IMR-90 (cell line): ENCODE results near the gene TTC7B.

Experiments used
- BHLHE40 ChIP-seq: fragments of 150-350 bp; IDR thresholded peaks from 2 replicates; pipeline ENCODE4 v1.6.1; 2016; ENCODE audit warnings: mild to moderate bottlenecking, low read depth, low read length
- CEBPB ChIP-seq: IDR thresholded peaks from 2 replicates; pipeline ENCODE4 v1.6.1; 2012; ENCODE audit warnings: low read depth, low read length, improper control_type of control experiment
- MAFK ChIP-seq: IDR thresholded peaks from 2 replicates; pipeline ENCODE4 v1.6.1; 2012; ENCODE audit warnings: low read depth, low read length, improper control_type of control experiment
- MXI1 ChIP-seq: IDR thresholded peaks from 2 replicates; pipeline ENCODE4 v1.6.1; 2012; ENCODE audit warnings: low read depth, mild to moderate bottlenecking, low read length, moderate library complexity, borderline replicate concordance
- POLR2A ChIP-seq: IDR thresholded peaks from 2 replicates; pipeline ENCODE4 v1.6.1; 2012; ENCODE audit warnings: mild to moderate bottlenecking, low read depth, low read length
- RAD21 ChIP-seq: IDR thresholded peaks from 2 replicates; pipeline ENCODE4 v1.6.1; 2012; ENCODE audit warnings: low read length, improper control_type of control experiment
- RCOR1 ChIP-seq: IDR thresholded peaks from 2 replicates; pipeline ENCODE4 v1.6.1; 2012; ENCODE audit warnings: mild to moderate bottlenecking, low read length, improper control_type of control experiment; ENCODE audit not compliant: insufficient replicate concordance
- RFX5 ChIP-seq: IDR thresholded peaks from 2 replicates; pipeline ENCODE4 v1.8.0; 2012; ENCODE audit warnings: low read depth, mild to moderate bottlenecking, low read length, moderate library complexity
- TF ChIP-seq, protein P1 (sequence below): conservative IDR thresholded peaks from 2 replicates; pipeline ENCODE4 v1.5.1; 2012; ENCODE audit warnings: mild to moderate bottlenecking, low read depth, low read length, improper control_type of control experiment
- TF ChIP-seq, protein P2 (sequence below): fragments of 150-350 bp; IDR thresholded peaks from 2 replicates; pipeline ENCODE4 v1.6.1; 2016; ENCODE audit warnings: low read depth, mild to moderate bottlenecking, low read length, moderate library complexity, borderline replicate concordance

DNA sequence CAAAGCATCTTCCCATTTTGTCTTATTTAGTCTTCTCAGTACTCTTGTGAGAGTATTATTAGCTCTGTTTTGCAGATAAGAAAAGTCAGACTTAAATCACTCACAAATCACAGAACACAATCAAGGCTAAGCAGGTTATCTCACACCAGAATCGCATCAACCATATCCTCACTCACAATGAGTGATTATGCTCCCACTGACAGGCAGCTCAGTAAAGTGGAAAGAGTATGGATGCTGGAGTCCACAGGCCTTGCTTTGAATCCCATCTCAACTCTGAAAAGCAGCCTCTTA is 43.1 kb downstream of the TTC7B start:
- TF ChIP-seq, protein P1, sequence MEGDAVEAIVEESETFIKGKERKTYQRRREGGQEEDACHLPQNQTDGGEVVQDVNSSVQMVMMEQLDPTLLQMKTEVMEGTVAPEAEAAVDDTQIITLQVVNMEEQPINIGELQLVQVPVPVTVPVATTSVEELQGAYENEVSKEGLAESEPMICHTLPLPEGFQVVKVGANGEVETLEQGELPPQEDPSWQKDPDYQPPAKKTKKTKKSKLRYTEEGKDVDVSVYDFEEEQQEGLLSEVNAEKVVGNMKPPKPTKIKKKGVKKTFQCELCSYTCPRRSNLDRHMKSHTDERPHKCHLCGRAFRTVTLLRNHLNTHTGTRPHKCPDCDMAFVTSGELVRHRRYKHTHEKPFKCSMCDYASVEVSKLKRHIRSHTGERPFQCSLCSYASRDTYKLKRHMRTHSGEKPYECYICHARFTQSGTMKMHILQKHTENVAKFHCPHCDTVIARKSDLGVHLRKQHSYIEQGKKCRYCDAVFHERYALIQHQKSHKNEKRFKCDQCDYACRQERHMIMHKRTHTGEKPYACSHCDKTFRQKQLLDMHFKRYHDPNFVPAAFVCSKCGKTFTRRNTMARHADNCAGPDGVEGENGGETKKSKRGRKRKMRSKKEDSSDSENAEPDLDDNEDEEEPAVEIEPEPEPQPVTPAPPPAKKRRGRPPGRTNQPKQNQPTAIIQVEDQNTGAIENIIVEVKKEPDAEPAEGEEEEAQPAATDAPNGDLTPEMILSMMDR = no peak
- TF ChIP-seq CEBPB (no peak), POLR2A (no peak), MAFK (no peak), MXI1 (no peak), RCOR1 (no peak), RFX5 (no peak), RAD21 (no peak), BHLHE40 (no peak)
- TF ChIP-seq, protein P2, sequence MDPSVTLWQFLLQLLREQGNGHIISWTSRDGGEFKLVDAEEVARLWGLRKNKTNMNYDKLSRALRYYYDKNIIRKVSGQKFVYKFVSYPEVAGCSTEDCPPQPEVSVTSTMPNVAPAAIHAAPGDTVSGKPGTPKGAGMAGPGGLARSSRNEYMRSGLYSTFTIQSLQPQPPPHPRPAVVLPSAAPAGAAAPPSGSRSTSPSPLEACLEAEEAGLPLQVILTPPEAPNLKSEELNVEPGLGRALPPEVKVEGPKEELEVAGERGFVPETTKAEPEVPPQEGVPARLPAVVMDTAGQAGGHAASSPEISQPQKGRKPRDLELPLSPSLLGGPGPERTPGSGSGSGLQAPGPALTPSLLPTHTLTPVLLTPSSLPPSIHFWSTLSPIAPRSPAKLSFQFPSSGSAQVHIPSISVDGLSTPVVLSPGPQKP = no peak
